Activated naive CD4-positive, alpha-beta T cell treated with anti-CD3 and anti-CD28 coated beads, Interleukin-2, amount 50 U/mL, for 16 hours (primary cell): ENCODE measurements around the gene NRXN3.

ENCODE experiments used
- DNase-seq: peaks from one replicate; pipeline ENCODE4 v3.0.0-alpha.2; 2020

NRXN3 gene

DNA sequence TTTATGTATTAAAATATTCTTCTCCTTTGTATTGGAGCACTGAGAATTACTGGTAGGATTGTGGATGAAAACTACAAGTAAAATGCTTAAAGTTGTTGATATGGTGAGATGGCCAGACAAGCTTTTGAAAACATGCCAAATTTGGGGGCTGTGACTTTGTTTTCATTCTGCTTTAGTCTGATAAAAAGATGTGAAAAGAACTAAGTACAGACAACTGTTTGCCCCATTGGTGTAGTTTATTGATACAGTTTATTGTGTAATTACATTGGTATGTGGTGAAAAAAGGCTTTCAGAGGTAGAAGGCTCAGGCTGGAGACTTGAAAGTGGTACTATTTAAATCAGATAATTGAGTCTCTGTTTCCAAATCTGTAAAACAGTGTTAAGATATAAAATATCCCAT is 1294.3 kb downstream of the NRXN3 start:
- DNase-seq = no peak

DNA sequence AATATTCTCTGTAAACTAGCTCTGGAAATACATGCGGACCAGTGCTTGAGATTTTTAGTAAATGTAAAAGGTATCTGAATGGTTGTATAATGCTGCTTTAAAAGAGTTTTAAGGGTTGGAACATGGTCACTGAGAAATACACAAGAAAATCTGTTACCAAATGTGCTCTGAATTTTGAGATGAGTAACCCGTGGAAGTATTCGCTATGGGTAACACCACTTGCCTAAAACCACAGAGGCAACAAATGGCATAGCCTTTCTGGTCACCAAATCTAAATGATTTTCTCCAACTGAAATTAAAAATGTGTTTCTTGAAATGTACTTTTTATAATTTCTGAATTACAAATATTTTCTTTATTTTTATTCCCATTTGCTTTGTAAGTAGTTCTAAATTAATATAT is 1295.5 kb downstream of the NRXN3 start:
- no peak for DNase-seq

DNA sequence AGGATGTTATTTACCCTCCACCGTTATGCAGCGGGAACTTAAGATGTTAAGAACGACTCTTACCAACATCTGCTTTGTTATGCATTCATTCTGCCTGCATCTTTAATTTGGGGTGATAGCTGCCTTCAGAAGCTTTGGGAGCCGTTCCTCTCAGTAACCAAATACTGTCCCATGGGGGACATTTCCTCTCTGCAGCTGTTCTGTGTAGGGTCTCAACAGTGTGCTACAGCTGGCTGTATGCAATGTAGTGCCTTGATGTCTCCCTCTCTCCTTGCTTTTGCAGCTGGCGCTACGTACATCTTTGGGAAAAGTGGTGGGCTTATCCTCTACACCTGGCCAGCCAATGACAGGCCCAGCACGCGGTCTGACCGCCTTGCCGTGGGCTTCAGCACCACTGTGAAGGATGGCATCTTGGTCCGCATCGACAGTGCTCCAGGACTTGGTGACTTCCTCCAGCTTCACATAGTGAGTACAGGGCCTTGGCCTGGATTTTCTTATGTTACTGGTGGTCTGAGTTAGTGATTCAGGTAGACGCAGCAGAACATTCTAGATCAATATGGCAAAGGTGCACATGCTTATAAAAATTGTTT is 1296.9 kb downstream of the NRXN3 start:
- DNase-seq = no peak

DNA sequence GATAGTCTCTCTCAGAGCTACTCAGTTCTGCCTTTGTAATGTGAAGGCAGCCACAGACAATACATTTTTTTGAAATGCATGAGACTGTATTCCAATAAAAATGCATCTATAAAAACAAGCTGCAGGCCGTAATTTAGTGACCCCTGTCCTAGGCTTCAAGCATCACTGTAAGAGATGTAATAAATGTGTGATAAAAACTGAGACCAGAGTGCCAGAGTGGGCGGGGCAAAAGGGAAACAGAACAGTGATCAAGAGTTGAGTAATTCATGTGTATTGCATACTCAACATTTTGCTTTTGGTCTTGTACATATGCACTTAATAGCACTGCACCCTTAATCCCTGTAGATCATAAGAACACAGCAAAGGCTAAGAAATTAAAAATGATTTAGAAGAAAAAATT is 1297.7 kb downstream of the NRXN3 start:
- no peak for DNase-seq

DNA sequence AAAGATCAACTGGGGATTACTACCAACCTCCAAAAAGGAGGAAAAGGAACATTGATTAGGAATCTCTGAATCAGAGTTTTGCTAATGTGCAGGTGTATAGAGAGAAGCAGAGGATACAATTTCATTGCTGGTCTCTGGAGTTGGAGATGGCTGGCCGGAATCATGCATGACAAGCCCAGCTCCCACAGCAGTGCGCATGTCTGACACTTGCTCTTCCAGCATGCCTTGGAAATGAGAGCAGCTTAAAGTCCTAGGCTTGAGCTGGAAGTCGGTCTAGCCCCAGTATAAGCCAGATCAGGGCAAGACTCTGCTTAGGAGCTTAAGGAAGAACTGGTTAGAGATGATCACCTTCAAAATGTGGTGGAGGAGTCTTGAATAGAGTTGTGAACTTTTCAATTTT is 1298.3 kb downstream of the NRXN3 start:
- DNase-seq = no peak

DNA sequence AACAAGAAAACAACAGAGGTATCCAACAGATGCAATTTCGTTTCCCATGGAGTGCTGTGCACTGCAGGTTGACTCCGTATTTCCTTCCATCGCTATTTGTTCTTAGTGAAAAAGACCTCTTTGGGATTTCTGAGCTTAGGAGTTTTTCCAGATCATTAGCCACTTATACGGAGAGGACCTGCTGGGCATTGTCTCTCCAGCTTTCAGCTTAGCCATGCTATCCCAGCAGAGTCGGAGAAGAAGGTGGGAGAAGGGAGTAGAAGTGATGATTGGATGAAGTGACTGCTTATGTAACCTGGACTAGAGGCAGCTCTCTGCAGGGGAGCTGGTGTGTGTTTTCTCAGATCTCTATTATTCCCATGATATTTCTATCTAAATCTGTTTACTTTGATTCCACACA is 1303.5 kb downstream of the NRXN3 start:
- no peak for DNase-seq

DNA sequence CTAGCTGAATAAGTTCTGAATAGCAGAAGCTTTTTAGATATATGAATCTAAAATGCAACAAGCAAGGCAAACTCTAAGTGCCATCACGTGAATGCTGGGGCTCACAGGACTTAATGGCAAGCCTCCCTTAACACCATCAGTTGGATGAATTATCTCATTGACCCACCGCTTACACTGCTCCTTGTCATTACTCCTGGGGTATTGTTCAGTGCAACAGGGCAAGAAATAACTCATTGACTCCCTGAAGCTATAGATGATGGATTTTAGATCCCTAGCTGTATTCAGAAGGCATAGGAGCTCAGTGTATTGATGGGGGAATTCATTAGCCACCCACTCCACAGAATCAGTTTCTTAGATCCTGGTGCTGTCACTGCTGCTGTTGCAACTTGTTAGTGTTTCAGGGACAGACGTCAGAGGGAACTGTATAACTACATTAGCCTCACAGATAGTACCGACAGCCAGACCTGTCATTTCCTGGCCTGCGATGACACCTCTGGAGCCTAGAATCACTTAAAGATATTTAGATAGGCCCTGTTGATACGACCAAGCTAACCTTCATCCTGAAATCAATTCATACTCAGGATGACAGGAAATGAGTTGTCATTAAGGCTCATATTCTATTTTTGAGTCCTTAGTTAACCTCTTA is 1305.8 kb downstream of the NRXN3 start:
- DNase-seq = no peak

DNA sequence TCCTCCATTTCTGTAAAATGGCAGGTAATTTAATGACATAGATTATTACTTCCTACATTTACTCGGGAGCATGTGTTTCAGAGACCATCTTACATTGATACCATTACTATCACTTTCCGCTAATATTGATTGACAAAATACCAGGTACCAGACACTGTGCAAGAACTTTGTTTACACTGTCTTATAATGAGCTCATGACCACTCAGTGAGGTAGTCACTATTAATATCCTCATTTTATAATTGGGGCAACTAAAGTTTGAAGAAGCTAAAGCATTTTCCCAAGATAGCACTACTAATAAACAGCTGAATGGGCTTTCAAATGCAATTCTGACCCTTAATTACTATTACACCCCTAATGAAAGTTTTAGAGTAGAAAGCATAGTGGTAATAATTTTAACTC is 1306.4 kb downstream of the NRXN3 start:
- DNase-seq = no peak

DNA sequence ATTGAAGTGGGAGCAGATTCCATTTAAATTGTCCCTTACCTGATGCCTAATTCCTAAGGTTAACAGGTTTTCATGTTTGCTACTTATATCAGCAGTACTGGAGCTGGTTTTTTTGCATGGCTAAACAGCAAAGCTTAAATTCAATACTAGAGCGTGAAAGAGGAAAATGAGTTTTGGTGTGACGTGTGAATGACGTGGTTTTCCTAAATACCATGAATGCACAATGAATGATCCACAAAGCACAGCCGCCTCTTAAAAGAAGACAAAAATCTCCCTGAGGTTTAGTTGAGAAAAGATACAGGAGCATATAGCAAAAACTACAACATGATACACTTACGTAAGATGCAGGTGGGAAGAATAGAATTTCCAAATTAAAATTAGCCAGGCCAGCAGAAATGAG is 1310.0 kb downstream of the NRXN3 start:
- DNase-seq = no peak

DNA sequence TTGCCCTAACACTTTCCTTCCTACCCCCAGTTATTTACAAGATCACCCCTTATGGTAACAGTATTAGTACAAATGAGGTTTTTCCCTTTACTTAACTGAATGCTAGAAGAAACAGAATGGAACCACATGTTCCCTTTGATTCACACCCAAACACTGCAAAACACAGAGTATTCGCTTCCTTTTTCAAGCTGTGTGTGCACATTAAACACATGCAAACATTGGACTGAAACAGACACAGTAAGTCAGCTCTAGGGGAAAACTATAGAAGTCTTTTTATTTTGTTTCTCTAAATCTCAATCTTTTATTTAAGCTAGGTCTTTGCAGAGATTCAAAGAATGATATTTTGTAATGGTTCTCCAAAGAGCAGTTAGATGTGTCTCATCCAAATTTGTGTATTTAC is 1312.7 kb downstream of the NRXN3 start:
- DNase-seq = no peak

DNA sequence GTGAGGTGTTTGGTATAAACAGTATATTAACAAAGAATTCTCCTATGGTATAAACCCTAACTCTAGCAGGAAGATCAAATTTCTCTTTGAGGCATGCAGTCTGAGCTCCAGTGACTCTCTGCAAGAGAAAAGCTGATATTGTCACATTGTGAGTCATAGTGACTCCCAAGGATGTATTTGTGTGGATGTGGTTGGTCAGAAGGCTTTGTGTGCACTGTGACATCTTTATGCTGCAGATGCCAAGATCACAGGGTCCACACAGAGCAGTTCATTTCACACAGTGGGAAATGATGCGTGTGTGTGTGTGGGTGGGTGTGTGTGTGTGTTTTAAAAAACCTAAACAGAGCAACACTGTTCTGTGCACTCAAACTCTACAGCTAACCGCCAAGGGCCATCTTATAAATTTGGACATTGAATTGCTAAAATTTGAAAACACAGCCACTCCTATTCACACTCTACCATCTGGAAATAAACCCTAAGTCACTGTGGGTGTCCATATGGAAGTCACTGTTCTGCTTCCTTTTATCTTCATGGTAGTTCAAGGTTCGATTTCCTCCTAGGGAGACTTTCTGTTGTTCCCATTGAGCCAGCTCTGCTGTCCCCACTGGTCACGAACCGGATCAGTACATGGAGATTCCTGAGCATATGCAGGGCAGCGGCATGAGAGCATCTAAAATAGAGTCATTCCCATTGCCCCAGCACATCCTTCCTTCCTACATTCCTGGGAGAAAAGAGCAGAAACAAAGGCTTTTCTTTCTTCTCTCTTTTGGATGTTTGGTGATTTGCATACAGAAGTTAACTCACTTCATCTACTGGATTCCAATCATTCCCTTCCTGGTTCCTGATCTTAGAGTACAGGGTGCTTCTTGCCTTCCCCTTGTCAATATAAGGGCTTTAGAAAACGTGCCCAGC is 1313.6 kb downstream of the NRXN3 start:
- no peak for DNase-seq

DNA sequence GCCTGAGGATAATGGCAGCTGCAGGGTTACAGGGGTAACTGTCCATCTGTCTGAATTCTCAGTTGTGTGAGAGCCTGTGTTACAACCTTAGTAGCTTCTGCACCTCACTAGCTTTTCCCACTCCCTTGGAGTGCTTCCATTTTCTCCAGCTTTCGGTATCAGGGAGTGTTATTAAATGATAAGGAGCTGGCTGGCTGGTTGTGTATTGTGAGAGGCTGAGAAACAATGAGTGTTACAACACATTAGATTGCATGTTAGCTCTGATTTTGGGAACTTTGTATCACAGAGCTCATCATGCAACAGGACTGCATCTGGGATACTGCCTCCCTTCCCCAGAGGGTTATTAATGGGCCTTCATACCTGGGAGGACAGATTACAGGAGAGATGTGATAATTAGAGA is 1317.5 kb downstream of the NRXN3 start:
- DNase-seq = no peak

DNA sequence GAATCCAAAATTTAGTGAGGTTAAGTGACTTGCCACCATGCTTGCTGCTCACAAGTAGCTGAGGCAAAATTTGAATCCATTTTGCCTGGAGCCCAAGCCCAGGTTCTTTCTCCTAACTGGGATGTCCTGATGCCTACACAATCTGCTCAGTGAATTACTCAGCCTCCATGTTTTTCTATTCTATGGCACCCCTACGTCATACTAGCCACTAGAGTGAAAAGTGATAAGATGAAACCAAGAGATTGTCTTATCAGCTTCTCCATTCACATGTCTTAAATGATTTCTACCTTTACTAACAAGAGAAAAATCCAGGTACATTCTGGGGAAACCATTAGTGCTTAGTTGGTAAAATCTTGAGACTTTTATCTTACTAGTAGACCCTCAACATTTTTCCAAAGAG is 1321.0 kb downstream of the NRXN3 start:
- DNase-seq = no peak

DNA sequence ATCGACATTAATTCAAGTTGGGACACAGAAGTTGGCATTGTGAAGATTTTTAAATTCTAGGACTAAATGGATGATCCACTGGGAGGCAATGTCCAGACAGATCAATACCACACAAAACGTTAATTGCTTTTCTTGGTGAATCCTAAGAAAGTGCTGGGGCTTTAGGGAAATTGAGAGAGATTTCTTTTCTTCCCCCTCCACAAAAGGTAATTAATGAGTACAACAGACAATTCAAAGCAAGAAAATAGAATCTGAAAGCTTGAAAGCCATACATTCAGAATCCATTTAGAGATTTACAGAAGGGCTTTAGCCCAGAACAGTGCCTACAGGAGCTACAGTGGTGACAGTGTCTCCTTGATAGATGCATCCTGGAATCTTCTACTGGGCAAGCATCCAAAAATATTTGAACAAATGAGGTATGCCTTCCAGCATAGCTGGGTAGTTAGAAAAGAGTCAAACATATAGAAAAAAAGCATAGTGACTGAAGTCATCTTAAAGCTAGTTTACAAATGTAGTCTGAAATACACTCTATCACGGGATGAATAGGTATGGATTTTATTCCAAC is 1323.0 kb downstream of the NRXN3 start:
- DNase-seq = no peak

DNA sequence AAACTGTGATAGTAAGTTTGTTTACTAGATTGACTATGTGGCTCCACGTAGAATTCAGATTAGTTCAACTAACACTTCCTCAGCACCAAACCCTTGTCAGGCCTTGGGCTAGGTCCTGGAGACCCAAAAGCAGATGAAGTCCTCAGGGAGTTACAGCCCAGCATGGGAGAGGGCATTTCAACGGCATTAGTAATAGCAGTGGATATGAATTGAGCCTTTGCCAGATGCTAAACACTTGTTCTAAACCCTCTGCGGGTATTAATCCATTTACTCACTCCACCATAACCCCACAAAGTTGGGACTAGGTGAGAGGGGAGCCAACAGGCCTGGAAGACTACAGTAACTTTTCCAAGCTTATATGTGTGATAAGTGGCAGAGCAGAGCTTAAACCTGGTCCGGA is 1326.5 kb downstream of the NRXN3 start:
- no peak for DNase-seq

DNA sequence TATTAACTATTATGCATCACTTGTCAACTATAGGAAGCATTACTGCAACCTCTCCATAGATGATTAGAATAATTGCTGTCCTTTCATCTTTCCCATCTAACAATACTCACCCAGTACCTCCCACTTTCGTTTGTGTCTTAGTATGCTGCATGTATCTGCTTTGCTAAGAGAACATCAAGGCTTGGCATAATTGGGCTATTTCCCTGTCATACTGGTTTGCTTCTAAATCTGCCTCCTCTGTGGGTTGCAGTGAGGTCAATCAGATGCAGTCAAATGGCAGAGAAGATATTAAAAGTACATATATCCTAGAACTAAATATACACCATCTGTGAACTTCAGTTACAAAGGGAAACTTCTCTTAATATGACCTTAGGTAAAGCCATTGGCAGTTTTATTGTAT is 1330.3 kb downstream of the NRXN3 start:
- DNase-seq = no peak

DNA sequence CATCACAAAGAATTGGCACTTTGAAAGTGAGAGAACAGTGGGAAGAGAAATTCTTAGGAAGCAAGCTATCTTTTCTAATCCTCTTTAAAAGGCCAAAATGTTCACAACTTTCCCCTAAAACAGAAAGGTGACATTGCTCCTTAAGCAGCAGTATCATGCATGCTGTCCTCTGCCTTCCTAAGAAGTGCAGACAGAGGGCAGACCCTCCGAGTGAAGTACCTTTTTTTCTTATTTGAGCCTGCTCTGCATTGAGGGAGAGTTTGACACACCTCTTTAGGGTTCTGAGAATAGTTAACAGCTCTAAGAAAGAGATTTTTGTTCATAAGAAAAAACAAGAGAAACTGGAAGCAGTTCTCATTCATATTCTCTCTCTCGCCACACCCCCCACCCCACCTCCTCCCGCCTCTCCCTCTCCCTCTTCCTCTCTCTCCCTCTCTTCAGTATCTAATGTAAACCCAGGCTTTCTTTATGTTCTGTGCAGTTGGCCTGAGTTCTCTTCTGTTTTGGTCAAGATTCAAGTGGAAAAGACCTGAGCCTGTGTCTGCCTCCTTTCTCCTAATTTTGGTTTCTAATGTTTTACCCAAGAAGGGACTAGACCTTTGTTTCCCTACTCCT is 1332.1 kb downstream of the NRXN3 start:
- DNase-seq = no peak

DNA sequence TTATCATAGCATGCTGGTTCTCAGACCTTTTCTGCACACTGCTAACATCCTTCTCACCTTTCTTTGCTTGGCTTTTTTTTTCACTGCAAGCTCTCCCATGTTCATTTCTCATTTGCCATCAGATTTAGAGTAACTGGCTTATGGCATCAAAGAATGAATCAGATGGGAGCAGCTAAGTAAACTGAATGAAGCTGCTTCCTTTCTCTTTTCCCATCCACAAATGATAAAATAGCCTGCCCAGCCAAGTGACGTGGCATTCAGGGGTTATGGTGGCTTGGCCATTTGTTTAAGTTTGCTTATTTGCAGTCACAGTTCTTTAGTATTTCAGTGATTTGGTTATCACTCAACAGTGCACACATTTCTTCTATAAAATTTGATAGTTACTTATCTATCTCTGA is 1332.6 kb downstream of the NRXN3 start:
- DNase-seq = no peak

DNA sequence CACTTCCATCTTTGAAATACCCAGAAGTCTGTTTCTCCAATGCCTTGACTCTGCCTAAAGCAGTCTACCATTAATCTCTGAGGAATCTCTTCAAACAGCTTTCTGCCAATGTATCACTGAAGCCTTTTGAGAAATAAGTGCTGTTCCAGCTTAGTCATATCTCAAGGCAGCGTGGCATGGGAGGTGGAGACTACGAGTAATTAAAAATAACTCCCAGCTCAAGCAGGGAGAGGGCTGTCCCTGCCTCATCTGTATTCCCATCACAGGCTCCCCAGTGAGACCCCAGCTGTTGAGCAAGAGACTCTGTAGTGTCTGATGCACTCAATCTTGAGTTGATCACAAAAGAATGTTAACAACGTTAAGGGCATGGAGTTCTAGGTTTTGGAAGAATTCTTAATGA is 1340.5 kb downstream of the NRXN3 start:
- DNase-seq = no peak

DNA sequence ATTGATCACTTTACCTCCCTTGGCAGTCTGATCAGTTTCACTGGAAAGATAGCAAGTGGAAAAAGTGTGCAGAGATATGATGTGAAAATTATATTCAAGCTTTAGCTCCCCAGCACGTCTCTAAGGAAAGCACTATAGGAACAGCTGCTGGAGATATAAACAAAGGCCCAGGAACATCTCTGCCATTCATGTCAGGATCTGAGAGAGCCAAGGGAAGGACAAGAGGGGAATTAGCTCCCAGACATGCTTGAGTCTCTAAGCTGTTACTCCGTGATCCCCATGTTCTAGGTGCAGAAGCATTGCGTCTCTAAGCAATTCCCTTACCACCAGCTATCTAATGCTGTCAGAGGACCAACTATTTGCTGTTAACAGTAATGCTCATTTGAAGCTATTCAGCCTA is 1341.0 kb downstream of the NRXN3 start:
- DNase-seq = no peak

DNA sequence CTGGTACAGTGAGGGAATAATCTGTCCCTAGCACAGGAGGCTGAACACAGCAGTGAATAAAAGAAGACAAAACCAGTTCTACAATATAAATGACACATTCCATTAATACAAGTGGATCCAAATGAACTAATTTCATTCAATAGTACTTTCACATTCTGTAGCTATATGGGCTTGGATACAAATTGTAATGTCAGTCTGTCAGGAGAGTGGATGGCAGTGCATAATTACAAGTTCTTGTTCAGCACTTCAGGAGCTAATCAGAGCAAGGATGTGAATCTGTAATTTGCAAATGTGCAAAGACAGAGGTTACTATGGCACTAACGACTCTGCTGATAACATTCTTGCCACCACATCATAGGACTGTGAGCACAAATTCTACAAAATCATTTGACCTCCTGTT is 1343.3 kb downstream of the NRXN3 start:
- no peak for DNase-seq

DNA sequence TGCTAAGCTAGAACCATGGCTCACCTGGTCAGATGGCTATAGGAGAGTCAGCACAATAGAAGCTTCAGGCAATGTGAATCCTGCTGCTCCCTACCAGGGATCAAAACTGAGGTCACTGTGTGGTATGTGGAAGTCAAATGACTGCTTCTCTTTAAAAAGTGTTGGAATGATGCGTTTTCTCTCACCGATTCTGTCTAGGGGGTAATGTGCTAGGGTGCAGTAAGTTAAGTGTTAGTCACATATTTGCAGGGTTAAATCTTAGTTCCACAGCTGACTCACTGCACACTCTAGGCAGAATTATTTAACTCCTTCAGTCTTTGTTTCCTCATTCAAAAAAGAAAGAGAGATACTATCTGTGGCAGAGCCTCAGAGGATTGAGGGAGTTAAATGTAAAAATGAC is 1344.5 kb downstream of the NRXN3 start:
- DNase-seq = no peak

DNA sequence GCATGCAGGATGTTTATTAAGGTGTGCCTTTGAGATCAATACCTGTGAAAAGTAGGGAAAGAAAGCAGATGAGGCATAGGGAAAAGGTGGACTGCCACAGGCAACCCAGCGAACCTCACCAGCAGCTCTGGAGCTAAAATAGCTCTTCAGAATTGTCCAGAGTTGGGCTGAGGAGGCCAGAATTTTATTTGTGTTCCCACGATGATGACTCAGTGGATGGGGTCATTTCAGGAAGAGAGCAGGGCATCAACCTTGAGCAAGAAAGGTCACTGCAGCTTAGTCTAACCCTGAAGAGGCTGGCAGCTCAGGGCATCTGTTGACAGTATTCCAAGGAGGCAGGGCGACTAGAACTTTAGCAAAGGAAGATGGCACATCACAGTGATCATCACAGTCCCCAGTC is 1345.0 kb downstream of the NRXN3 start:
- no peak for DNase-seq

DNA sequence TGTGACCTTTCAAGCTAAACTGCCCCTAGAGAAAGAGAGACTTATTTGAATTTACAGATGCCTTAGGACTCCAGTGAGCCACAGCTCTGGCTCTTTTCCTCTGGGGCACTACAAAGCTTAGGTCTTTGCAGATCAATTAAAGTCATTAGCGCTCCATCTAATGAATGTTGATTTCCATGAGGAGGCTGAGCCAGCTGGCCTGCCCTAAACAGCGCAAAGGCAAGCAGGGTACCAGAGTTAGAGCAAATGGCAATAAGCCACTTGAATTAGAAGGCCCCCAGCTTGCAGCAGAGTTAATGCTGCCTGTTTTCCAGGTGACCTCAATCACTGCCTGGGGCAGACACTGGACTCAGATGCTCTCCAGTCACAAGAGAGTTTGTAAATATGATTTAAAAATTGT is 1345.8 kb downstream of the NRXN3 start:
- no peak for DNase-seq
